GM18508 (cell line): ENCODE results near the gene HPS6.

ENCODE experiments used
- ATAC-seq: cut with Tn5 transposase; IDR thresholded peaks from one replicate; pipeline ENCODE4 v1.9.1; 2021; ENCODE audit warnings: moderate number of reproducible peaks; ENCODE audit not compliant: insufficient read depth, unreplicated experiment

HPS6 gene

DNA sequence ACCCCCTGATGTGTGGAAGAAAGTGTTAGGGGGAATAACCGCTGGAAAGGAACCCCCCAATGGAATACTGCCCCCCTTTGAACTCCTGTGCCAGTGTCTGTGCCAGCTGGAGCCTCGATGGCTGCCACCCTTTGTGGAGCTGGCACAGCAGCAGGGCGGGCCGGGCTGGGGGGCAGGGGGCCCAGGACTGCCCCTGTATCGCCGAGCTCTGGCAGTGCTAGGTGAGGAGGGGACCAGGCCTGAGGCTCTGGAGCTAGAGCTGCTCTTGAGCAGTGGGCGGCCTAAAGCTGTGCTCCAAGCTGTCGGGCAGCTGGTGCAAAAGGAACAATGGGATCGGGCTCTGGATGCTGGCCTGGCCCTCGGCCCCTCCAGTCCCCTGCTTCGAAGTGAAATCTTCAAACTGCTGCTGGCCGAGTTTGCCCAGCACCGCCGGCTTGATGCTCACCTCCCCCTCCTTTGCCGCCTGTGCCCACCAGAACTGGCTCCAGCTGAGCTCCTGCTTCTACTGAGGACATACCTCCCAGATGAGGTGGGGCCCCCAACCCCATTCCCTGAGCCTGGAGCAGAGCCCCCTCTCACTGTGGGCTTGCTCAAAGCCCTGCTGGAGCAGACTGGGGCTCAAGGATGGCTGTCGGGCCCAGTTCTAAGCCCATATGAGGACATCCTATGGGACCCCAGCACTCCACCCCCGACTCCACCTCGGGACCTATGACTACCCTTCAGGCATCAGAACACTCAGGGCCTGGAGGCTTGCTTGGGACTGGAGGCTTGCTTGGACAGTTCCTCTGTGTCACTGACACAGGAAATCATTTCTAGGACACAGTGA lies 2.2 kb downstream of the HPS6 start:
- no peak for ATAC-seq

- no peak for ATAC-seq
Observed at GRCh38 chr10:102068216-102068615, 3.1 kb downstream of the HPS6 start.

DNA sequence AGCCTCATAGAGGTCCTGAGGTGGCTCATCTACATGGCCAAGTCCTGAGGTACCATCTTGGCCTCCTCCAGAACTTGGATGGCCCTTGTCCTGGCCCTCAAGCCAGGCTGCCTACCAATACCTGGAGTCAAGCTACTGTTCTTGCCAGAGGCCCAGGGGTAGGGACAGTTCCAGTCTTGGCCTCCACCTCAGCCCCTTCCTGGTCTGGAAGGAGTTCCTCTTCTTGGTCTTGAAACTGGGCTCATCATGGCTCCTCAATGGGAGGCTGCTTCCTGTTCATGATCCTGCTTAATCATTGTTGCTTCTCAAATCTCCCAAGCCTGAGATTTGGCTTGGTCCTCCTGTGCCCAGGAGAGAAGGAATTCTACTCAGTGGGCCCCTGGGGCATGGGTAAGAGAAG lies 3.9 kb downstream of the HPS6 start:
- no peak for ATAC-seq

- no peak for ATAC-seq
Observed at GRCh38 chr10:102072673-102073527, 7.8 kb downstream of the HPS6 start.

GRCh38 chr10:102083541-102083940 lies 18.4 kb downstream of the HPS6 start:
- ATAC-seq = no peak

GRCh38 chr10:102085336-102085735 lies 20.2 kb downstream of the HPS6 start:
- ATAC-seq = no peak

DNA sequence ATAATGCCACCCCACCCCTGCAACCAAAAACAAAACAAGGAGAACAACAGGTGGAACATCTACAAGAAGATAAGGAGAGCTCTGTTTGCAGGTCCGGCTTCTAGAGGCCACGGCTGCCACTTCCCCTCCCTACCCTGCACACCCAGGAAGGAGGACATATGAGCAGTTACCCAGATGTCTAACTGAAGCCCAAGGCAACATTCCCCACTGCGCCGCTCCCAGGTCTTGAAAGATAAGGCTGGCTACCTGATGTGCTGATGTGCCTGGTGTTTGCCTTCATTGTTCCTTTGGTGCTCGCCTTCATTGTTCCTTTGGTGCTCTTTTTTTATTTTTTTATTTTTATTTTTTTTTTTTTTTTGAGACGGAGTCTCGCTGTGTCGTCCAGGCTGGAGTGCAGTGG lies 21.0 kb downstream of the HPS6 start:
- no peak for ATAC-seq

- no peak for ATAC-seq
Observed at GRCh38 chr10:102090772-102091171, 25.6 kb downstream of the HPS6 start.

DNA sequence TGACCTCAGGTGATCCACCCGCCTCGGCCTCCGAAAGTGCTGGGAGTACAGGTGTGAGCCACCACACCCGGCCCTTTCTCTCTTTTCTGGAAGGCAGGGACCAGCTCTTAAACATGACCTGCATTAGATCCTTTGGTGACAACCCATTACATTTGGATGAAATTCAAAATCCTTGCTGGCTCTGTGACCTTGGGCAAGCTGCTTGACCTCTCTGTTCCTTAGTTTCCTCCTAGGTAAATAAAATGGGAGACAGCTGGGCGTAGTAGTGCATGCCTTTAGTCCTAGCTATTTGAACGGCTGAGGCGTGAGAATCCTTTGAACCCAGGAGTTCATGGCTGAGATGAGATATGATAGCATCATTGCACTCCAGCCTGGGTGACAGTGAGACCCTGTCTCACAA lies 31.3 kb downstream of the HPS6 start:
- no peak for ATAC-seq

- ATAC-seq = no peak
Observed at GRCh38 chr10:102101152-102101551, 36.0 kb downstream of the HPS6 start.

GRCh38 chr10:102102421-102102820 lies 37.3 kb downstream of the HPS6 start:
- no peak for ATAC-seq

DNA sequence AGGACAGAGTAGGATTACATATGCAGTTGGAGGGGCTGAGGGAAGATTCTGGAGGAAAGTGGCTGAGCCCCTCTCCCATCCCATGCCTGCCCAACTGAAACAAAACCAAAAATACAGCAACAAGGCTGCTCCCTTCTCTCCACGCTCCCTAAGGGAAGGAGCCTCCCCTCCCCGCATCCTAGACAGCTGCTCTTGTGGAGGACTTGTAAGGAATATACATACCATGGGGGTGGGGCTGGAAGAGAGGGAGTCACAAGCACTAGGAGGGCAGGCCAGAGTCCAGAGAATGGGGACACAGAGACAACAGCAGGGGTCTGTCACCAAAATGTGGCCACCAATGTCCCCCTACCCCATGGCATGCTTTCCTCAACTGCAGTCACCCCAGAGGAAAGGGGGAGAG lies 41.8 kb downstream of the HPS6 start:
- no peak for ATAC-seq

DNA sequence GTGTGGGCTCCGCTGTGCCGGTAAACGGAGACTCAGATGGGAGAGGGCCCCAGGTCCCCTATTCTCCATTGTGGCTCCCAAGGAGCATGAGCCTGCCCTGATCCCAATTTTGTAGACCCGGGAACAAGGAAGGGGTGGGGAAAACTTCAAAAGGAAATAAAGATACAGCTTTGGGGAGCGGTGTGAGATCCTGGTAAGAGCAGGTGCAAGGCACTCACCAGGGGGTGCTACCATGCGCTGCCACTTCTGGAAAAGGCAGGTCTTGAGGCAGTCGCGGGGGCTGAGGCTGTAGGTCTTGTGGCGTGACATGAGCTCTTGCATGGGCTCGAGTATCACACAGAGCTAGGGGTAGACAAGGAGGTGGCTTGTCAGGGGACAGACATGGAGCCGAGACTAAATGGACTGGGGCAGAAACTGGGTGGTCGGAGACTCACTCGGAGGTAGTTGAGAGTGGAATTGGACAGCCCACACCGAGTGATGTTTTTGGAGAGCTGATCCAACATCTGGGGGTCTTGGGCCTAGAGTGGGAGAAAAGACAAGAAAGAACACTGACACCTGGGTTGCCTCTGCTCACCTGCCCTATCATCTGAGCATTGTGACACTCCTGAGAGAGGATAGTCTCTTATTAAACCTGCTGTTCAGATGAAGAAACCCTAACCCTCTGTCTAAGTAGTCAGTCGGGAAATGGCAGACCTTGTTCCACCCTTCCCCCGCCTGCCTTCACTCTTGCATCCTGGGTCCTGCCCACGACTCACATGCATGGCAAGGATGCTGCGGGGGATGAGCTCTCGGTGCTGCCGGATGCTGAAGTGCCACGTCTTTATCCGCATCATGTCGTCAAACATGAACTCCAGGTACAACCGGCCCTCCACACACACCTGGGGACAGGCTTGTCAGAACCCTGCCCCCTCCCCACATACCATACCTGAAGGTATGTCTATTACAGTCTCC lies 44.3 kb downstream of the HPS6 start:
- no peak for ATAC-seq

DNA sequence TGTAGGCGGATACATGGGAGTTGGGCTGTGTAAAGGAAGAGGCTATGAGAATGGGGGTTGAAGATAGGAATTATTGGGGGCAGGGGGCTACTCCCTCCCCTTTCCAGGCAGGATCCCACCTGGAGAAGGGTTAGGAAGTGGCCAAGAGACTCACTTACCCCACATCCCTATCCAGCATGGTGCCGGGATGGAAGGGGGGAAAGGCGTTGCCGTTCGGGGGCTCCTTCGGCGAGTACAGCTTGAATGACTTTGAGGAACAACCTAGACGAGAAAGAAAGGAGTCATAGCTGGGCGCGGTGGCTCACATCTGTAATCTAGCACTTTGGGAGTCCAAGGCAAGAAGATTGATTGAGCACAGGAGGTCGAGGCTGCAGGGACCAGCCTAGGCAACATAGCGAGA lies 46.1 kb downstream of the HPS6 start:
- no peak for ATAC-seq

DNA sequence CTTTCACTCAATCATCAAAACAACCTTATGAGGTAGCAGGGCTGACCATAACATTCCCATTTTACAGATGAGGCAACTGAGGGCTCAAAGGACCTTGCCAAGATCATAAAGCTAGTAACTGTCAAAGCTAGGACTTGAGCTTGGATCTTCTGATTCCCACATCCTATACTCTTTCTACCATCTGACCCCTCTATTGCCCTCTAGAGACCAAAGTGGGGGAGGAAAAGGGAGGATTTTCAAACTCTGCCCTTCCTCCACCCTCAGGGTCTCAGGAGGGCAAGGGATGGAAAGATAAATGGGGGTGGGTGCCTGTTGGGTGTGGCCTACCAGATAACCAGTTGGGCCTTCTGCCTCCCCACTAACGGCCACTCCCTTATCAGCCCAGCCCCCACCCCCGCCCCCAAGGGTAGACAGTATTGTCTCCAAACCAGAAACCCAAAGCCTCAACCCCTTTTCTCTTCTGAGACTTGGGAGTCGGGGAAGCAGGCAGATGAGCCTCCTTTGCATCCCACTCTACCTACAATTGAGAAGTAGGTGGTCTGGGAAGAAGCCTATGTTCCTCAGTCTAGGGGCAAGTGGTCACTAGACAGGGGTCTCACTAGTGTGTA lies 47.2 kb downstream of the HPS6 start:
- ATAC-seq = no peak

DNA sequence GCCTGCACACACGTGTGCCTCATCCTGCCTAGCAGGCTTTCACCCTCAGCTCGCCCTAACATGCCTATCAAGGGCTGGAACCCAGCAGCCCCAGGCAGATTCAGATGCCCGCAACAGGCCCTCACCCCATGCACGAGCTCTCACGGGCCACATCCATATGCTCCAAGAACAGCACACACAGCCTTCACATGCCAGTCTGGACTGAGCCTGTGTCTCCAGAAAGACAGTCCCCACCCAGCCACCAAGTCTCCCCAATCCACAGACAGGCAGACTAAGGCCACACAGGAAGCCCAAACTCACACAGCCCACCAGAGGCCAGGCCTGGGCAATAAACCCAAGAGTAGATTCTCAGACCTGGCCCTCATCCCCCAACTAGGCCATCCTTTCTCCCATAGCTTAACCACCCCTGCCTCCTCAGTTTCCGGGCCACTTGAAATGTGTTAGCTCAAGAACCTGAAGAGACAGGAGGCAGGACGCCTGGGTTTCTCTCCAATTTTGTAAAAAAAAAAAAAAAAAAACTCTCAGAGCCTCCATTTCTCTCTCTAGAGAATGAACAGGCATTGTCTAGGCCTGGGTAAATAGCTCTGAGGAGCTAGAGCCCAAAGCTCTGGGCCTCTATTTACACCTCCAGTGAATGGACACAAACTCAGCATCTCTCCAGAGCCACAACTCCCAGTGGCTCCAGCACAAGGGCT lies 48.3 kb downstream of the HPS6 start:
- no peak for ATAC-seq

DNA sequence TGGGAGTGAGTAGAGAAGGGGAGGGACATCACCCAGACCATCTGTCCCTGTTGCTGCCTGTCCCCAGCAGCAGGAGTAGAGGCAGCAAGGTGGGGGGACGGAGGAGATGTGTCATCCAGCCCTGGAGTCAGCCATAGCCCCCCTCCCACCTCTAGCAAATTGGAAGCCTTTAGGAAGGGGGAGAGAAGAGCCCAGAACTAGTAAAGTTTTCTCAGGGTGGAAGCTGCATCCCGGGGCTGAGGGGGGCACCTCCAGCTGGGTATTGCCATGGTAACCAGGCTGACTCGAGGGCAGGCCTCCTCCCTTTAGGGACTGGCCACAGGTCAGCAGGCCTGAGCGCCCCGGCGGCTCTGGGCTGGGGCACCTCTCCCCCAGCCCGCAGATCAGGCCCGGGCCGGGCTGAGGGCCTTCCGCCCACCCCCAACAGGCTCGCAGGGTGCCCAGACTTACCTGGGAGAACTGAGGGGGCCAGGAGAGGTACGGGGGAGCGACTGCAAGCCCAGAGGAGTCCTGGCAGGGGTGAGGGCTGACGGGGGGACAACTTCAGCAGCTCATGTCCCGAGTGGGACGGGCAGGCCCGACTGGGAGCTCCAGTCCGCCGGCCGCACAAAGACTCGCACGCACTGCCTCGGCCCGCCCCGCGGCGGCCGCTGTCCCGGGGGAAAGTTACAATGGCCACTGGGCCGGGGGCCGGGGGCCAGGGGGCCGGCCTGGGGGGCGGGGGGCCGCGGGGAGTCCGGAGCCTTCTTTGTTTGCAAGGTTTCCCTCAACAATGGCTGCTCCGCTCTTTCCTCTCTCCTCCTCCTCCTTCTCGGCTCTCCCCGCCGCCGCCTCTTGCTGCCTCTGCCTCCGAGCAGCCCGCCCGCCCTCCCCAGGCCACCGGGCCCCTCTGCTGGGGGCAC lies 49.1 kb downstream of the HPS6 start:
- no peak for ATAC-seq

GRCh38 chr10:102114861-102115618 lies 49.9 kb downstream of the HPS6 start:
- ATAC-seq = no peak
